SJCRH30 (cell line): ENCODE results near the gene DNAJC1. TPM values are rescaled to one million over a fixed set of nuclear protein-coding genes. Genes with fewer than 3 reads are reported as not detected.
"Not testable (repeated sequence)": the region's sequence is repeated elsewhere in the genome, so short reads cannot be mapped to it uniquely, and the experiment has no call there.

Experiments used
- DNase-seq, 2 experiments: peaks; one replicate each; pipeline ENCODE4 v3.0.0-alpha.2; 2015 to 2020
- H3K27ac ChIP-seq: fragments of 250-450 bp; sonication (Bioruptor Pico); 2 replicates; pipeline ENCODE4 v1.5.1; 2020; ENCODE audit warnings: mild to moderate bottlenecking, moderate library complexity
- H3K27me3 ChIP-seq: fragments of 250-450 bp; sonication (Bioruptor Pico); 2 replicates; pipeline ENCODE4 v1.5.1; 2020; ENCODE audit warnings: mild to moderate bottlenecking, moderate library complexity
- H3K36me3 ChIP-seq: fragments of 250-450 bp; sonication (Bioruptor Pico); 2 replicates; pipeline ENCODE4 v1.5.1; 2020; ENCODE audit warnings: mild to moderate bottlenecking, moderate library complexity
- H3K4me1 ChIP-seq: fragments of 250-450 bp; sonication (Bioruptor Pico); 2 replicates; pipeline ENCODE4 v1.5.1; 2020; ENCODE audit warnings: mild to moderate bottlenecking, moderate library complexity
- H3K4me3 ChIP-seq: fragments of 250-450 bp; sonication (Bioruptor Pico); 2 replicates; pipeline ENCODE4 v1.5.1; 2020; ENCODE audit warnings: mild to moderate bottlenecking, moderate library complexity
- H3K9me3 ChIP-seq: fragments of 250-450 bp; sonication (Bioruptor Pico); replicated peaks from 2 replicates; pipeline ENCODE4 v1.5.1; 2020; ENCODE audit warnings: mild to moderate bottlenecking, moderate library complexity
- total RNA-seq: library from RNA; depleted of rRNA; stranded (reverse); fragments of >200 nt; shearing (Covaris generic); gene quantifications from 2 replicates; pipeline ENCODE4 v1.2.3, GENCODE V29; 2014; rRNA removed

Gene DNAJC1, protein sequence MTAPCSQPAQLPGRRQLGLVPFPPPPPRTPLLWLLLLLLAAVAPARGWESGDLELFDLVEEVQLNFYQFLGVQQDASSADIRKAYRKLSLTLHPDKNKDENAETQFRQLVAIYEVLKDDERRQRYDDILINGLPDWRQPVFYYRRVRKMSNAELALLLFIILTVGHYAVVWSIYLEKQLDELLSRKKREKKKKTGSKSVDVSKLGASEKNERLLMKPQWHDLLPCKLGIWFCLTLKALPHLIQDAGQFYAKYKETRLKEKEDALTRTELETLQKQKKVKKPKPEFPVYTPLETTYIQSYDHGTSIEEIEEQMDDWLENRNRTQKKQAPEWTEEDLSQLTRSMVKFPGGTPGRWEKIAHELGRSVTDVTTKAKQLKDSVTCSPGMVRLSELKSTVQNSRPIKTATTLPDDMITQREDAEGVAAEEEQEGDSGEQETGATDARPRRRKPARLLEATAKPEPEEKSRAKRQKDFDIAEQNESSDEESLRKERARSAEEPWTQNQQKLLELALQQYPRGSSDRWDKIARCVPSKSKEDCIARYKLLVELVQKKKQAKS
- 11.4 and 12.0 TPM in 2 replicates for total RNA-seq

- DNase-seq: peak; percentile 96
- H3K9me3 ChIP-seq: no peaks in the 10 kb centered on the region
- H3K36me3 ChIP-seq: no peaks in the 10 kb centered on the region
- H3K4me3 ChIP-seq: peak within 1 kb of the TSS; percentile 78
- H3K27me3 ChIP-seq: no peaks in the 10 kb centered on the region
- H3K27ac ChIP-seq: peak within 1 kb of the TSS; percentile 54; the same call in 1 of the 2 replicates
- no peaks in the 10 kb centered on the region for H3K4me1 ChIP-seq
Measured at GRCh38 chr10:22003177-22003963, at the start of gene DNAJC1. TSS of gene DNAJC1 (minus strand) at chr10:22003730. CDS start at chr10:22003434, 296 bp downstream.

DNA sequence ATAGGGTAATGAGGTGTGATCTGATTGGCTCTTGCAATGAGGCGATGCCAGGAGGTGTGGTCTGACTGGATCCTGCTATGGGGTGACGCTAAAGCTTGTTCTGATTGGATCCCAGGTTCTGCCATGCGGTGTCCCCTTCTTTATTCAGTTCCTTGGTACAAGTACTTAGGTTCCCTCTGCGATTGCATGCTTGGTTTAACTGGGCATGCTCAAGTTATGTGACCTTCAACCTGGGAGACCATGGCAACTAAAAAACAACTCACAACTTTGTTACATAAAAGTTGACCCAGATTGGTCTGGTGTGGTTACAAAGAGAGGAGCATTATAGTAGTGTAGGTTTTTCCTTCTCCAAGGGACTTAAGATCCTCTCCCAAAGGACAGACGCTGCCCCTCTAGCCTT, 49.5 kb upstream of the DNAJC1 start:
- no peaks in the 10 kb centered on the region for H3K36me3 ChIP-seq
- no peaks in the 10 kb centered on the region for H3K27me3 ChIP-seq
- no peak for DNase-seq
- no peaks in the 10 kb centered on the region for H3K9me3 ChIP-seq
- H3K4me3 ChIP-seq: no peak overlapping the region
- no peak overlapping the region for H3K27ac ChIP-seq
- peaks cover 6% of the 10 kb centered on the region; the same call in 1 of the 2 replicates for H3K4me1 ChIP-seq

- DNase-seq: no peak
- Histone ChIP-seq H3K27ac (no peak overlapping the region), H3K4me3 (no peak overlapping the region), H3K36me3 (no peaks in the 10 kb centered on the region), H3K9me3 (no peaks in the 10 kb centered on the region), H3K4me1 (peaks cover under 1% of the 10 kb centered on the region; the same call in 1 of the 2 replicates), H3K27me3 (no peaks in the 10 kb centered on the region)
Measured at GRCh38 chr10:22049635-22050034, 46.1 kb upstream of the DNAJC1 start.

DNA sequence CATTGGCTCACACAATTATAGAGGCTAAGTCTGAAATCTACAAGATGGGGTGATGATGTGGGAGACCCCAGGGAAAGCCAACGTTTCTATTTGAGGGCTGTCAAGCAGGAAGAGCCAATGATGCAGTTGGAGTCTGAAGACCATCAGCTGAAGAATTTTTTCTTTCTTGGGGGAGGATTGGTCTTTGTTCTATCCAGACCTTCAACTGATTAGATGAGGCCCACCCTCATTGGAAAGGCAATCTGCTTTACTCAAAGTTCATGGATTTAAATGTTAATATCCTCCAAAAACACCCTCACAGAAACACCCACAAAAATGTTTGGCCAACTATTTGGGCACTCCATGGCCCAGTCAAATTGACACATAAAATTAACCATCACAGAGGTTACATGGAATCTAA, 44.3 kb upstream of the DNAJC1 start:
- Histone ChIP-seq H3K36me3 (no peaks in the 10 kb centered on the region), H3K27me3 (no peaks in the 10 kb centered on the region), H3K4me1 (no peaks in the 10 kb centered on the region), H3K4me3 (no peak overlapping the region), H3K27ac (no peak overlapping the region), H3K9me3 (no peaks in the 10 kb centered on the region)
- DNase-seq: no peak

DNA sequence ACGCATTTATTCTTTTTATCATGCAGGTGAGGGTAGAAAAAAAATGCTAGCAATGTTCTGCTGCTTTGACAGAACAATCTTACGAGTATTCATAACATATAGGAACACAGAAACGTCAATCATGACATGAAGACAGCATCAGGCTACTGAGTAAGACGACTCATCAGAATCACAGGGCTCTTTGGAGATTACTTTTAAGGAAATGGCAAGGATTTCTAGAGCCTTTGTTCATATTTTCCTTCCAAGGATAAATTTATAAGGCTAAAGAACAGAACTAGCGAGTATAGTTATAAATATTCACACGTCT, 39.8 kb upstream of the DNAJC1 start:
- Histone ChIP-seq H3K4me1 (no peaks in the 10 kb centered on the region), H3K27me3 (no peaks in the 10 kb centered on the region)

DNA sequence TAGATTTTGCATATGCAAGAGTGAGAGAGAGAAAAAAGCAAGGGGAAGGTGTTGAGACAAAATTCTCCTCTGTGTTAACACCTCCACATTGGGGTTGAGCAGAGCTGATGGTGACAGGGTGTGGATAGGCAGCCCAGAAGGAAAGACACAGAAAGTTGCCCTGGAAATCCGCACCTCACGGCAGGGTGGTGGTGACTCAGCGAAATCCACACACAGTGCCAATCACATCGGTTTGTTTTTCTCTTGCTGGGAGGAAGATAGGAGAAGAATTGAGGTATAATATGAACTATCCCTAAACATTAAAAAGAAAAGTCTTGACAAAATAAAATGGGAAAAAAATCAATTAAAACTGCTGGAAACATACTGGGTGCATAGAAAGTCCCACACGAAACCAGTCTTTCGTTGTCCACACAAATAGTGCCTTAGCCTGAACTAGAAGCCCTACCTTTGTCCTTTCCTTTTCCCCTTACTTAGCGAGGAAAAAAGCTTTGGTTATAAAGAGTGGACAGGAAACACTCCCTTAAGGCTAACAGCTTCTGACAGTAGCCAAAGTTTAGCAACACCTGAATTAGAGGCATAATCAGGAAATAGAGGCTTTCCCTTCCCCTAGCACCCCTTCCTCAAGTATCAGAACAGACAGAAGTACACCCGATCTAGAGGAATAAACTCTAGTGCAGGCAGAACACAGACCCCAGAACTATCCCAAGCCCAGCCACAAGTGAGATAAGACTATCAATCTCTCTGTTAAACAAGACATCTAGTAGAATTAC, 39.2 kb upstream of the DNAJC1 start:
- no peaks in the 10 kb centered on the region for H3K9me3 ChIP-seq
- DNase-seq: no peak
- no peak overlapping the region for H3K4me3 ChIP-seq
- H3K27ac ChIP-seq: no peak overlapping the region
- no peaks in the 10 kb centered on the region for H3K36me3 ChIP-seq
- H3K27me3 ChIP-seq: no peaks in the 10 kb centered on the region
- no peaks in the 10 kb centered on the region for H3K4me1 ChIP-seq

More for the DNA sequence above, 39.8 kb upstream of the DNAJC1 start:
- Histone ChIP-seq H3K4me3 (no peak overlapping the region), H3K9me3 (no peaks in the 10 kb centered on the region), H3K36me3 (no peaks in the 10 kb centered on the region), H3K27ac (no peak overlapping the region)
- no peak for DNase-seq

DNA sequence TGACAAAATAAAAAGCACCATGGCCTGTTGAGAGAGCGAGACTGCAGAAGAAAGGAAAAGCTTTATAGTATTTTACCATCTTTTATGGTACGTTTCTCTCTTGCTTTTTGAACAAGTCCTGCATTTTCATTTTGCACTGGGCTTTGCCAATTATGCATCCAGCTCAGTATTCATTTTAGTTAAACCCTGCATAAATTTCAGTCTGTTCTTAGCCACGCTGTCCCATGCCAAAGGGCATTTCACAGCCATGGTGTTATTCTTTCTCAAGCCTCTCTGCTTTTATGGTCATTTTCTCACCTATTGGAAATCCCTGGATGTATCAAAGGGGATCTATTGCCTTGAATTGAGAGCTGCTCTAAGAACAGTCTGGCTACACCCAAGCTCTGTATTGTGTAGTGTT, 30.8 kb upstream of the DNAJC1 start:
- H3K9me3 ChIP-seq: no peaks in the 10 kb centered on the region
- H3K27ac ChIP-seq: no peak overlapping the region
- no peaks in the 10 kb centered on the region for H3K27me3 ChIP-seq
- no peak overlapping the region for H3K4me3 ChIP-seq
- H3K4me1 ChIP-seq: no peaks in the 10 kb centered on the region
- no peak for DNase-seq
- H3K36me3 ChIP-seq: no peaks in the 10 kb centered on the region

DNA sequence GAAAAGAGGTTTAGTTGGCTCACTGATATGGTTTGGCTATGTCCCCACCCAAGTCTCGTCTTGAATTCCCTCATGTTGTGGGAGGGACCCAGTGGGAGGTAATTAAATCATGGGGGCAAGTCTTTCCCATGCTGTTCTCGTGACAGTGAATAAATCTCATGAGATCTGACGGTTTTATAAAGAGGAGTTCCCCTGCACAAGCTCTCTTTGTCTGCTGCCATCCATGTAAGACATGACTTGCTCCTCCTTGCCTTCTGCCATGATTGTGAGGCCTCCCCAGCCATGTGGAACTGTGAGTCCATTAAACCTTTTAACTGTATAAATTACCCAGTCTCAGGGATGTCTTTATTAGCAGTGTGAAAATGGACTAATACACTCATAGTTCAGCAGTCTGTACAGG, 28.7 kb upstream of the DNAJC1 start:
- H3K9me3 ChIP-seq, DNase-seq, H3K27ac ChIP-seq, H3K36me3 ChIP-seq, H3K27me3 ChIP-seq, H3K4me1 ChIP-seq, H3K4me3 ChIP-seq: not testable (repeated sequence)

DNA sequence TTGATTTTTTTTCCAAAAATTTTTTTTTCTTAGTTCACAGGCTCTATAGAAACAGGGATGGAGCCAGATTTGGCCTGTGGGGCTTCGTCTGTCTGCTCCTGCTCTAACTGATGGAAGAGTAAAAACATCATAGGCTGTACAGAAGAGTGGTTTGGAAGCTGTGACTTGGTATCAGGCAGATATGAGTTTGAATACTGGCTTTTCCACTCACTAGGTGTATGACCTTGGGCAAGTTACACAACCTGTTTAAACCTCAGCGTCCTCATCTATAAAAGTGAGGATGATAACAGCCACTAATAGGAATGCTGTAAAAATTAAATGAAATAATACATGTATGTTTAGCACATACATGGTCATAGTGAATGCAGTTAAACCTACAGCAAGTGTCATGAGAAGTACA, 26.9 kb upstream of the DNAJC1 start:
- H3K36me3 ChIP-seq: no peaks in the 10 kb centered on the region
- no peak for DNase-seq
- H3K27me3 ChIP-seq: no peaks in the 10 kb centered on the region
- no peak overlapping the region for H3K4me3 ChIP-seq
- no peaks in the 10 kb centered on the region for H3K4me1 ChIP-seq
- no peak overlapping the region for H3K27ac ChIP-seq
- no peaks in the 10 kb centered on the region for H3K9me3 ChIP-seq

GRCh38 chr10:22029445-22030236, 26.1 kb upstream of the DNAJC1 start:
- Histone ChIP-seq H3K27me3 (no peaks in the 10 kb centered on the region), H3K36me3 (no peaks in the 10 kb centered on the region), H3K9me3 (no peaks in the 10 kb centered on the region), H3K4me1 (no peaks in the 10 kb centered on the region), H3K27ac (no peak overlapping the region), H3K4me3 (no peak overlapping the region)
- DNase-seq: no peak

DNA sequence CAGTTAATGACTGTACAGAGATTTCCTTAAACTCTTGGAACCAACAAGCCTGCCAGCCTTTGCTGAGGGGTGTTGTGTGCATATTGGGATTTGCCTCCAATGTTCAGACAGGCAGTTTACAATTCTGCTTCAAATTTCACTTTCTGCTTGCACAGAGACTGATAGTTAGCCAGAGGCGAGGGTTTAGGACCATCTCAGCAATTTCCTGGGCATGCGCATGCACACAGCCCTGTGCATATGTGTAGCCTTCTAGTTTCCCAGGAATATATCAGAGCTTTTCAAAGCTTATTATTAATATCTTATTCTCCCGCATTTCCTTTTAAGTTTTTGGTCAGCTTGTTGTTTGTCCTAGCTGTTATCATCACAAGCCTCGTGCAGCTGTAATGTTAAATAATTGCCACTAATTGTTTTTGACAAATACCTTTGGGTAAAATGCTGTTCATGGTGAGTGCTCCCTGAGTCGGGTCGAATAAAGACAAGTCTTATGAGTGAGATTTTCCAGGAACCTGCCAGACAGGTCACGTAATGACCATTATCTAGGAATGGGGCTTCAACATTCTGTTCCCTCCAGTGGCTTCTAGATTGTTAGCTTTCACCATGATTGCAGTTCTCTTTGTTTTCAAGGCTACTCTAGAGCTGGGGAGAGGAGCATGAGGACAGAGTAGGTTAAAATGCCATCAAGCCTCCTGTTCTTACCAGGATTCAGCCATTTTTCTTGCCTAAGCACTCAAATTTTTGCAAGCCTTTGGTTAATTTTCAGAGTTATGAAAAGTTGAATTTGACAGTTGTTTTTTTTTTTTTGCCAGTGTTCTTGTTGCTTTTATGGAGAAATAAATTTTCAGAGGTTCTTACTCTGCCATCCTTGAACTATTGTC, 24.1 kb upstream of the DNAJC1 start:
- H3K4me3 ChIP-seq: no peak overlapping the region
- no peak overlapping the region for H3K27ac ChIP-seq
- H3K27me3 ChIP-seq: no peaks in the 10 kb centered on the region
- no peaks in the 10 kb centered on the region for H3K4me1 ChIP-seq
- DNase-seq: no peak
- H3K9me3 ChIP-seq: no peaks in the 10 kb centered on the region
- H3K36me3 ChIP-seq: no peaks in the 10 kb centered on the region

DNA sequence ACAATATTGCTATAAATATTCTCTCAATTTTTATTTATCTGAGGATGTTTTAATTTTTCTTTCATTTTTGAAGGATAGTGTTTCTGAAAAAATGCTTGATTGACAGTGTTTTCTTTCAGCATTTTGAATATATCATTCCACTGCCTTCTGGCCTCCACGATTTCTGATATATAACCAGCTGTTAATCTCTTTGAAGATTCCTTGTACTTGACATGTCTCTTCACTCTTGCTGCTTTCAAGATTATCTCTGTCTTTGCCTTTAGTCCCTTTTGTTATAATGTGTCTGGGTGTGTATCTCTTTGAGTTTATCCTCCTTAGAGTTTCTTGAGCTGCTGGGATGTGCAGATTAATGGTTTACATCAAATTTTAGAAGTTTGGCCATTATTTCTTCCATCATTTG, 22.8 kb upstream of the DNAJC1 start:
- Histone ChIP-seq H3K4me1 (no peaks in the 10 kb centered on the region), H3K9me3 (no peaks in the 10 kb centered on the region), H3K36me3 (no peaks in the 10 kb centered on the region), H3K27ac (no peak overlapping the region), H3K27me3 (no peaks in the 10 kb centered on the region), H3K4me3 (no peak overlapping the region)
- no peak for DNase-seq

DNA sequence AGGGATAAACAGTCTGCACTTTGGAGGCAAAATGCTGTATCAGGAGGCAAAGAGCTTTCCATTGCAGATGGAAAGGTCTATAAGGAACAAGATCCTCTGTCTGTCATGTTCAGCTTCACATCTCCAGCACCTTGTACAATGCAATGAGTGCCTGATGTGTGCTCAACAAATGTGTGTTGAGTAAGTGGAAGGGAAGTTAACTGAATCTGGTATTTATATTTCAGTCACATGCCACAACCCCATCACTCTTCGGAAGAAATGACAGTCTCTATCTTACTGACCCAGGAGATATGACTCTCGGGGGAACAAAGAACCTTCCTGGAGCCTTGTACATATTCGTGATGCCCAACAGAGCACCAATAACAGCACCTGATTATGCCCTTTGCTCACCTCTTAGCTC, 20.0 kb upstream of the DNAJC1 start:
- Histone ChIP-seq H3K36me3 (no peaks in the 10 kb centered on the region), H3K4me1 (no peaks in the 10 kb centered on the region), H3K27me3 (no peaks in the 10 kb centered on the region), H3K4me3 (no peak overlapping the region), H3K9me3 (no peaks in the 10 kb centered on the region), H3K27ac (no peak overlapping the region)
- no peak for DNase-seq
